ENCODE results near the gene POLR2L.

- TF ChIP-seq CTCF (conservative IDR thresholded peaks at IDR 0.05; ENCODE audit: low read depth, low read length), result no peak
- no peak for TF ChIP-seq EZH2 (IDR thresholded peaks at IDR 0.05; ENCODE audit: borderline replicate concordance, low read depth, low read length, poor library complexity, severe bottlenecking)
Observed at GRCh38 chr11:830295-831117, 11.8 kb downstream of the POLR2L start.

All from A673 (cell line).